GM12801 (cell line): ENCODE measurements around the gene MAP7.

Experiments
- TF ChIP-seq, protein P1 (sequence below): IDR thresholded peaks from one replicate; pipeline ENCODE4 v1.5.1; 2011; ENCODE audit warnings: control low read depth; ENCODE audit not compliant: insufficient read length; ENCODE audit errors: extremely low read depth

MAP7 gene

DNA sequence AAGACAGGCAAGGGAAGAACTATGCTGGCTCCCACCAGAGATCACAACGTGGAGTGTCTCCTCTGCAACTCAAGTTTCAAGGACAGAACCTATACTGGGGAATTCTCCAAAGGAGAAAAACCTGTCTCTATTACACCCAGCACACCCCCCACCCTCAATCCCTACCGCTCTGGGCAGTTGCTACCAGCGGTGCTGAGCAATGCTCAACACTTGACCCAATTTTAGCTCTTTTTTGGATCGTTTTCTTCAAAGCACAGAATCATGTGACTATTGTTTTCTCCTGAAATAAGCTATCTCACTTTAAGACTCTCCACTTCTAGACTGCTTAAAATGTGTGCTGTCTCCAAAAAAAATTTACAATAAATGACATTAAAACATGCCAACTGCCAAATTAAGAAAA is 23.3 kb downstream of the MAP7 start:
- TF ChIP-seq, protein P1, sequence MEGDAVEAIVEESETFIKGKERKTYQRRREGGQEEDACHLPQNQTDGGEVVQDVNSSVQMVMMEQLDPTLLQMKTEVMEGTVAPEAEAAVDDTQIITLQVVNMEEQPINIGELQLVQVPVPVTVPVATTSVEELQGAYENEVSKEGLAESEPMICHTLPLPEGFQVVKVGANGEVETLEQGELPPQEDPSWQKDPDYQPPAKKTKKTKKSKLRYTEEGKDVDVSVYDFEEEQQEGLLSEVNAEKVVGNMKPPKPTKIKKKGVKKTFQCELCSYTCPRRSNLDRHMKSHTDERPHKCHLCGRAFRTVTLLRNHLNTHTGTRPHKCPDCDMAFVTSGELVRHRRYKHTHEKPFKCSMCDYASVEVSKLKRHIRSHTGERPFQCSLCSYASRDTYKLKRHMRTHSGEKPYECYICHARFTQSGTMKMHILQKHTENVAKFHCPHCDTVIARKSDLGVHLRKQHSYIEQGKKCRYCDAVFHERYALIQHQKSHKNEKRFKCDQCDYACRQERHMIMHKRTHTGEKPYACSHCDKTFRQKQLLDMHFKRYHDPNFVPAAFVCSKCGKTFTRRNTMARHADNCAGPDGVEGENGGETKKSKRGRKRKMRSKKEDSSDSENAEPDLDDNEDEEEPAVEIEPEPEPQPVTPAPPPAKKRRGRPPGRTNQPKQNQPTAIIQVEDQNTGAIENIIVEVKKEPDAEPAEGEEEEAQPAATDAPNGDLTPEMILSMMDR = no peak

DNA sequence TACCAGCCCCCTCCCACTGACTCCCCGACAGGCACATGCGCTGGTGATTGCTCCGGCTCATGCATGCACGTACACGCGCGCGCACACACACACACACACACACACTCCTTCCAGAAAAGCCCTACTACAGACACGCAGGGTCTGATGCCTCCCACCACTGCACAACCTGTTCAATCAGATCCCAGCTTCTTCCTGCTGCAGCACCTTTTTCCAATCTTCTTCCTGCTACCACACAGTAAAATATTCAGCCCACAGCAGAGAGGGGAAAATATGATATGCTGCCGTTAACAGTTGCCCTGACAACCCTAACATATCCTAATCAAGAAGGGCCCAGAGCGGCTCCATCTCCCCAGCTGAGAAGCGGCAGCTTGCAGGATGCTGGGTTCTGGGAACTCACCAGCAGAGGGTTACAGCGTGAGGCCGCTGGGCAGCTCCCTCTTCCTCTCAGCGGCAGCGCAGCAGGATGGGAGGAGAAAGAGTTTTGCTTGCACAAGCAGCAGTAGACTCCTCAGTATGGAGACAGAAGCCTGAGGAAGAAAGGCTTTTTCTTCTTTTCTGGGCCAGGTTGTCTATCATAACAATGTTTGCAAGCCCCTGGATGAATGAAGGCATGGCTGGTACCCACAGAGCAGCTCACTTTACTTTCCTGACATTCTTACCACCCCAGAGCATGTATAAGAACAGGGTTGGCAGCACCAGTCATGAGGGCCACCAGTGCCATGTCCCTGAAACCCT is 23.9 kb downstream of the MAP7 start:
- TF ChIP-seq, protein P1 = no peak

DNA sequence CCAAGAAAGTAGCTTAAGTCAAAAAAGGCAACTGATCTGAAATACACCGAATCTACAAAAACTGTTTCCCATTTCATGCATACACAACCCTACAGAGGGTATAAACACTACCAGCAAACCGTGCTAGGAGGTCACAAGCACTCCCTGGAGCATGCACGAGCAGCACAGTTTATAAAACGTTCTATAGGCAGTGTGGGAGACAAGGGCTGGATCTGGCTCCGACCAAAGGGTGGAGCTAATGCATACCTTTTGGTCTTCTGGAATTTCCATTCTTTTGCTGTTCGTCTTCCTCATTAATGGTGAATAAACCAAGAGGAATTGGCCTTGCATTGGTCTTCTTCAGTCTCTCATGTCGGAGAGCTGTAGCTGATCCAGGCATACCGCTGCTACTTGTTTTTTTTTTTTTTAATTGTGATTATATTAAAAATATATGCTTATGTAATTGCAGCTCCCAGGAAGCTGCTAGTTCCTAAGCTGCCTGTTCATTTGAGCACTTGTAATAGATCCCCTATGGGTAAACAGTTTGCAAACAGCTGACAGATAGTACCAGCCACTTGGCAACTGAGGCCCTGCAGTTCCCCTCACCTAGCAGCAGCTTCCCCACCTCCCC is 24.5 kb downstream of the MAP7 start:
- TF ChIP-seq, protein P1 = no peak

DNA sequence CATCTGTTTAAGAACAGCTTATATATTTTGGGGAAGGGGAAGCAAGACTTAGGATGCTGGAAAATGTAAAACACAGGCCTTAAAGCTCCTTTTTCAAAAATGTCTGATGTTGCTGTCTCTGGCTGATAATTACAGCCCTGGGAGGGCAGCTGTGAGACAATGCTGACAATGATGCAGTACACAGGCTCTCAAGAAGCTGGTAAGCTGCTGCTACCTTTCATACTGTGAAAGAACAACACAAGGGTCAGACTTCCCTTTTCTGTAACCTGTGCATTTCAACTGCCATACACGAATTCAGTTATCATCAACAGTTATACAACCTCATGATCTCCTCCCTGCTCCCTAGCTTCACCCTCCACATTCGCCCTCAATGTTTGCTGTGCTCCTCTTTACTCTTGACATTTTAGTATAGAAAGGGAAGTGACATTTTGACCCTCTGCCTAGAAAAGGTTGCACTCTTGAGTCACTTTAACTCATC is 25.2 kb downstream of the MAP7 start:
- TF ChIP-seq, protein P1 = no peak

DNA sequence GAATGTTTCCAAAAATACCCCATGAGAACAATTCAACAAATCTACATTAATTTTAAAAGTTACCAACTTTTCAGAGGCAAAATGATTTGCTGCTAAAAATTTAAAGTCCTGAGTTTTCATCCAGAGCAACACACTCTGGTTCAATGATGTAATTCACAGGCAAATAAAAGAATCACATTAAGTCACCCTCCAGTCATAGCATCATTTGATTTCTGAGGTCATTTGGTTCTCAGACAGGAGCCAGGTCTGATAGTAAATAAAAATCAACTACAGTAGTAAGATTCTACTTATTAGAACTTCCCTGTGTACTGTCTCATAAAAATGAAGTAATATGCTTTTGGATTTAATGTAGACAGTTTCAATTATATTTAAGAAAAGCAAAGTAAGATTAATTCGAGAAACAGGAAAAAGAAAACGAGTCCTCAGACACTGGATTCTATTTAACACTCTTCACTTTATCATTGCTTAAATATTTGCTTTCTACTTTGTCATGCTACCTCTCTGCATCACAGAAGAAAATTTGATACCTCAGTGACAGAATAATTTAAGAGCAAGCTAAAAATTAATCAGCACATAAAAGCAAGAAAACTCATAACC is 25.8 kb downstream of the MAP7 start:
- TF ChIP-seq, protein P1 = no peak

DNA sequence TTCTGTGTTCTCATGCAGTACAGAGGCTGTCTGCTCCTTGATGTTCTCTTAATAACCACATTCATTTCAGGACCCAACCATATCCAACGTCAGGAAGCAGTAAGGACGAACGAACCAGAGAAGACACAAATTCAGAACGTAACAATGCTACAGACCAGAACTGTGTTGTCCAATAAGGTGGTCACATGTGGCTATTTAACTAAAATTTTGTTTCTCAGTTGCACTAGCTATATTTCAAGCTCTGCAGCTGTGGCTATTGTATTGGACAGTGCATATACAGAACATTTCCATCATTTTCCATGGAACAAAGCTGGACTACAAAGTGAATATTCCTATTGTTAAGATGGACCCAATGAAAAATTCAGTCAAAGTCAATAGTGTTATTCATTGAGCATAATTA is 27.0 kb downstream of the MAP7 start:
- TF ChIP-seq, protein P1 = no peak

DNA sequence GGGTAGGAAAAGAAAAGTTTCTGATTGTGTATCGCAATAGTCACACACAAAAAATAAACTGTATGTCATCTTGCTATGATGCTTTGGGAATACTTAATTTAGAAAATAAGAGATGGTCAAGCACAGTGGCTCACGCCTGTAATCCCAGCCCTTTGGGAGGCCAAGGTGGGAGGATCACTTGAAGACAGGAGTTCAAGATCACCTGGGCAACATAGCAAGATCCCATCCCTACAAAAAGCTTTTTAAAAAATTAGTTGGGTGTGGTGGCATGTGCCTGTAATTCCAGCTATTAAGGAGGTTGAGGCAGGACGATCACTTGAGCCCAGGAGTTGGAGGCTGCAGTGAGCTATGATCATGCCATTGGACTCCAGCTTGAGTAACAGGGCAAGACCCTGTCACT is 27.6 kb downstream of the MAP7 start:
- TF ChIP-seq, protein P1 = no peak
